ENCODE measurements around the gene PRLH. TPM values are rescaled to one million over a fixed set of nuclear protein-coding genes. Genes with fewer than 3 reads are reported as not detected.
A peak's percentile ranks its signal among the peaks of the same experiment; 100 is the strongest.

PRLH gene
- total RNA-seq, 1 experiment from 2014 or later: not detected

DNA sequence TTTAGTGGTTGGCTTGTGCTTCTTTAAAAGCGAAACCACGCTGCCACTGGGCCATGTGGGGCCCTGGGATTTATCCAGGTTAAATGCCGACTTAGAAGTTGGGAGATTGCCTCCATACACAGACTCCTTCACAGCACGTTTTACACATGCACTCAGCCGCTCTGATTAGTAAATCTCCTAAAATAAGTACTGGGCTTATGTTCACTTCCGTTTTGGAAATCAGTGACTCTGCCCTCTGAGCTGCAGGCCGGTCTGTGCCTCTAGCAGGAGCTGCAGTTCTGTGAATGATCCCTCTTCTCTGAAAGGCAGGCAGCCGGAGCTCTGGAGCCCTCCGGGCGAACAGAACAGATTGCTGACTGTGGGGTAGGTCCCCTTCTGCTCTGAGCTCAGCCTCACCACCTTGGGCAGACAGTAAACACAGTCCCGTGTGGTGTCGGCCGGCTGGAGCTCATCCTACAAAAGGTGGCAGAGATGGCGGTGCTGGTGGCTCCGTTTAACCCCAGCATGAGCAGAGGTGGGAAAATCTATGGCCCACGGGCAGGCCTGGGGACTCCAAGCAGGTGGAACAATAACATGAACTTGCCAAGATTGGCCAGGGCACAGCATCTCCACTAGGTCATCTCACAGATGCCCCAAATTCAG lies 34.0 kb downstream of the PRLH start:
- Histone ChIP-seq H3K36me3 (ENCODE audit: insufficient read depth, low read length, poor library complexity, severe bottlenecking) (no peaks in the 10 kb centered on the region), H3K4me1 (ENCODE audit: insufficient read depth, low read length, poor library complexity, severe bottlenecking) (peaks cover 22% of the 10 kb centered on the region), H3K27ac (ENCODE audit: low read depth, low read length, poor library complexity, severe bottlenecking) (peak overlapping the region; percentile 43), H3K9me3 (ENCODE audit: low read depth, low read length, poor library complexity, severe bottlenecking) (no peaks in the 10 kb centered on the region), H3K27me3 (replicated peaks; ENCODE audit: insufficient read depth, low read depth, low read length, poor library complexity) (no peaks in the 10 kb centered on the region), H3K4me3 (ENCODE audit: low read depth, low read length, poor library complexity, severe bottlenecking) (no peak overlapping the region)
- intact Hi-C loops (cut with micrococcal nuclease; ENCODE audit: unreplicated experiment): no loop called here
- CTCF ChIA-PET: no interaction called here
- peak; percentile 52 for DNase-seq (ENCODE audit: low spot score)
- no peak for TF ChIP-seq EZH2 (IDR thresholded peaks at IDR 0.05; ENCODE audit: borderline replicate concordance, low read depth, low read length, poor library complexity, severe bottlenecking)
- TF ChIP-seq, protein P1, sequence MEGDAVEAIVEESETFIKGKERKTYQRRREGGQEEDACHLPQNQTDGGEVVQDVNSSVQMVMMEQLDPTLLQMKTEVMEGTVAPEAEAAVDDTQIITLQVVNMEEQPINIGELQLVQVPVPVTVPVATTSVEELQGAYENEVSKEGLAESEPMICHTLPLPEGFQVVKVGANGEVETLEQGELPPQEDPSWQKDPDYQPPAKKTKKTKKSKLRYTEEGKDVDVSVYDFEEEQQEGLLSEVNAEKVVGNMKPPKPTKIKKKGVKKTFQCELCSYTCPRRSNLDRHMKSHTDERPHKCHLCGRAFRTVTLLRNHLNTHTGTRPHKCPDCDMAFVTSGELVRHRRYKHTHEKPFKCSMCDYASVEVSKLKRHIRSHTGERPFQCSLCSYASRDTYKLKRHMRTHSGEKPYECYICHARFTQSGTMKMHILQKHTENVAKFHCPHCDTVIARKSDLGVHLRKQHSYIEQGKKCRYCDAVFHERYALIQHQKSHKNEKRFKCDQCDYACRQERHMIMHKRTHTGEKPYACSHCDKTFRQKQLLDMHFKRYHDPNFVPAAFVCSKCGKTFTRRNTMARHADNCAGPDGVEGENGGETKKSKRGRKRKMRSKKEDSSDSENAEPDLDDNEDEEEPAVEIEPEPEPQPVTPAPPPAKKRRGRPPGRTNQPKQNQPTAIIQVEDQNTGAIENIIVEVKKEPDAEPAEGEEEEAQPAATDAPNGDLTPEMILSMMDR (conservative IDR thresholded peaks at IDR 0.05; ENCODE audit: low read depth, low read length): 0 out of 2 replicates have a peak, but pooled peaks have one; percentile 25
- POLR2A ChIA-PET (ENCODE audit: low non-redundant PET): no interaction called here
- BruUV-seq (replicated peaks): no TSS peak

DNA sequence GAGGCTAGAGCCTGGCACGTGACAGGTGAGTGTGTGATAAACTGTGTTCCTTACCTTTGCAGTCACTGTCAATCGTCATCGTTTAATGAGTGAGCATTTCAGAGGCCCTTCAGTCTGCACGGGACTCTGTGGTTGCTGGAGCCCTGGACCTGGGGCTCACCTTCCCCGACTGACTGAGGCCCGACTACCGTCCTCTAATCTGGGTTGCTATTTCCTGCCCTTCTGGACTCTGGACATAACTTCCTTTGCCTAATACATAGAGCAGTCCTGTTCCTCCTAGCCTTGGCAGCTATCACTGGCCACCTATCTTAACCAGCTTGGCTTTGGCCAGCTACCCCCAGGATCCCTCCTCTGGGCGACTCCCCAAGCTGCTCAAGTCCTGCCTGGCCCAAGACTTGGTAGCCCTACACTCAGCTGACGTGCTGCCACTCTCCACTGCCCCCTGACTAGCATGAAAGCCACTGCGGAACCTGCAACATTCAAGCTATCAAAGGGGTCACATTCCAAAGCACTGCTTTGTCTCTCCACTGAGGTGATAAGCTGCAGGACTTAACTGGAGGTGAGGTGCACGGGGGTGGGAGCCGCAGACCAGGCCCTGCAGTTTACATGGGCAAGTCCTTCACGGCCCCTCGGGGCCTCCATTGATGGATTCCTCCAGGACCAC lies 35.2 kb downstream of the PRLH start:
- CTCF ChIA-PET: no interaction called here
- Histone ChIP-seq H3K27ac (ENCODE audit: low read depth, low read length, poor library complexity, severe bottlenecking) (no peak overlapping the region), H3K36me3 (ENCODE audit: insufficient read depth, low read length, poor library complexity, severe bottlenecking) (no peaks in the 10 kb centered on the region), H3K9me3 (ENCODE audit: low read depth, low read length, poor library complexity, severe bottlenecking) (no peaks in the 10 kb centered on the region), H3K27me3 (replicated peaks; ENCODE audit: insufficient read depth, low read depth, low read length, poor library complexity) (no peaks in the 10 kb centered on the region), H3K4me3 (ENCODE audit: low read depth, low read length, poor library complexity, severe bottlenecking) (no peak overlapping the region), H3K4me1 (ENCODE audit: insufficient read depth, low read length, poor library complexity, severe bottlenecking) (peaks cover 22% of the 10 kb centered on the region)
- no peak for TF ChIP-seq EZH2 (IDR thresholded peaks at IDR 0.05; ENCODE audit: borderline replicate concordance, low read depth, low read length, poor library complexity, severe bottlenecking)
- TF ChIP-seq, protein P1 (conservative IDR thresholded peaks at IDR 0.05; ENCODE audit: low read depth, low read length): no peak
- POLR2A ChIA-PET (ENCODE audit: low non-redundant PET): no interaction called here
- DNase-seq (ENCODE audit: low spot score): no peak
- intact Hi-C loops (cut with micrococcal nuclease; ENCODE audit: unreplicated experiment): no loop called here
- no TSS peak for BruUV-seq (replicated peaks)

DNA sequence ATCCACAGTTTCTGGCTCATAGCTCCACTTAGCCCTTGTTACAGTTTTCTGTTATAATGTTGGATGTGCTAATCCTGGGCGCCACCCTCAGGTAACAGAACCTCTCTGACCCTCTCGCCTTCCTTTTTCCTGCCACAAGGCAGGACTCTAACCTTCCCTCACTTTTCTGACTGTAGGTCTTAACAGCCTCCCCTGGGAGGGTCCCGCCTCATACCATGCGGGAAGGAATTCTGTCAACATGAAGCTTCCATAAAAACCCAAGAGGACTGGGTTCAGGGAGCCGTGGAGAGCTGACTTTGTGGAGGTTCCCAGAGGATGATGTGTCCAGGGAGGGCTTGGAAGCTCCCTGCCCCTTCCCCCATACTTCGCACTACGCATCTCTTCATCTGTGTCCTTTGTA lies 36.0 kb downstream of the PRLH start:
- intact Hi-C loops (cut with micrococcal nuclease; ENCODE audit: unreplicated experiment): no loop called here
- ChIA-PET POLR2A (ENCODE audit: low non-redundant PET) (no interaction called here), CTCF (no interaction called here)
- no peak overlapping the region for H3K4me3 ChIP-seq (ENCODE audit: low read depth, low read length, poor library complexity, severe bottlenecking)
- H3K27ac ChIP-seq (ENCODE audit: low read depth, low read length, poor library complexity, severe bottlenecking): peak overlapping the region; percentile 50
- DNase-seq (ENCODE audit: low spot score): no peak
- no peaks in the 10 kb centered on the region for H3K27me3 ChIP-seq (replicated peaks; ENCODE audit: insufficient read depth, low read depth, low read length, poor library complexity)
- H3K9me3 ChIP-seq (ENCODE audit: low read depth, low read length, poor library complexity, severe bottlenecking): no peaks in the 10 kb centered on the region
- no peaks in the 10 kb centered on the region for H3K36me3 ChIP-seq (ENCODE audit: insufficient read depth, low read length, poor library complexity, severe bottlenecking)
- no TSS peak for BruUV-seq (replicated peaks)
- H3K4me1 ChIP-seq (ENCODE audit: insufficient read depth, low read length, poor library complexity, severe bottlenecking): peaks cover 22% of the 10 kb centered on the region
- no peak for TF ChIP-seq EZH2 (IDR thresholded peaks at IDR 0.05; ENCODE audit: borderline replicate concordance, low read depth, low read length, poor library complexity, severe bottlenecking)
- TF ChIP-seq, protein P1 (conservative IDR thresholded peaks at IDR 0.05; ENCODE audit: low read depth, low read length): no peak
